ENCODE data around the gene FBXL4. TPM values are rescaled to one million over a fixed set of nuclear protein-coding genes. Genes with fewer than 3 reads are reported as not detected.

FBXL4 gene
- total RNA-seq, 4 donors from 2014 or later = 16.4 to 35.0 (median 22.4) TPM

DNA sequence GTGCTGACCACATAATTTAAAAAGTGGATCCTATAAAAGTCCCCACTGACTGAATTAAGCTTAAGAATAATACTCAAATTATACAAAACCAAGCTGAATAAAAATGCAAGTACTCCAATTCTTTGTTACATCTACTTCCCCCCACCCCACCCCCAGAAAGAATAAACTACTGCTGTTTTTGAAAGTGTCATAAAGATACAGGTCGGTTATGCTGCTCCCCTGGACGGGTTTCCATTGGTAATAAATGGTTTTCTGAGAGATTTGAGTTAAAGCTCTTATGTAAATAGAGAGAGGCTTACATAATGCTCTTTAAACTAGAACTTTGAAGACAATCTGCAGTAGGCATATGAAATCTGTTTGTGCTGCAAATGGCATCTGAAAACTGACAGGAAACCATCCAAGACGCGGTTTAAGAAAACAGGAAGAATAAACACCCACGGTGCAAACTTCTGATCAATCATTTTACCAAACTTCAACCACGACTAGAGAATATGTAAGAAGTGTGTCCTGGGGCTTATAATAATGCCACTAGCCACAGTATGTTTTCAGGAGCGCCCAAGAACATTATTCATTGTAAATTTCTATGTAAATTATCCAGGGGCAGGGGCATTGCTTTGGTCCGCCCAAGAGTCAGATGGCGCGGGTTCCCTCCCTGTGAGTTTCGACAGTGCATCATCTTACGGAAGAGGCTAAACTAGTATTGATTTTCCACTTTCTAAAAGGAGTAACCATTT is 124.2 kb downstream of the FBXL4 start:
- ATAC-seq (no peak), DNase-seq (no peak)
- Histone ChIP-seq H3K27me3 (peaks cover 63 to 79% (median 67%) of the 10 kb centered on the region in 3 donors), H3K4me3 (peak overlapping the region in 2 of 4 donors; percentile 28 to 45), H3K27ac (no peak overlapping the region), H3K4me1 (peaks cover 18 to 25% of the 10 kb centered on the region in 2 donors), H3K9me3 (no peaks in the 10 kb centered on the region), H3K36me3 (no peaks in the 10 kb centered on the region)
- intact Hi-C loops (cut with DNase I; ENCODE audit: low total_unique reads) (no loop called here), in situ Hi-C loops (cut with MboI; ENCODE audit: low sequenced_read_pairs in 4 of 4) (no loop called here)
- TF ChIP-seq POLR2A (IDR thresholded peaks at IDR 0.05) = no peak
- TF ChIP-seq, protein P1, sequence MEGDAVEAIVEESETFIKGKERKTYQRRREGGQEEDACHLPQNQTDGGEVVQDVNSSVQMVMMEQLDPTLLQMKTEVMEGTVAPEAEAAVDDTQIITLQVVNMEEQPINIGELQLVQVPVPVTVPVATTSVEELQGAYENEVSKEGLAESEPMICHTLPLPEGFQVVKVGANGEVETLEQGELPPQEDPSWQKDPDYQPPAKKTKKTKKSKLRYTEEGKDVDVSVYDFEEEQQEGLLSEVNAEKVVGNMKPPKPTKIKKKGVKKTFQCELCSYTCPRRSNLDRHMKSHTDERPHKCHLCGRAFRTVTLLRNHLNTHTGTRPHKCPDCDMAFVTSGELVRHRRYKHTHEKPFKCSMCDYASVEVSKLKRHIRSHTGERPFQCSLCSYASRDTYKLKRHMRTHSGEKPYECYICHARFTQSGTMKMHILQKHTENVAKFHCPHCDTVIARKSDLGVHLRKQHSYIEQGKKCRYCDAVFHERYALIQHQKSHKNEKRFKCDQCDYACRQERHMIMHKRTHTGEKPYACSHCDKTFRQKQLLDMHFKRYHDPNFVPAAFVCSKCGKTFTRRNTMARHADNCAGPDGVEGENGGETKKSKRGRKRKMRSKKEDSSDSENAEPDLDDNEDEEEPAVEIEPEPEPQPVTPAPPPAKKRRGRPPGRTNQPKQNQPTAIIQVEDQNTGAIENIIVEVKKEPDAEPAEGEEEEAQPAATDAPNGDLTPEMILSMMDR (IDR thresholded peaks at IDR 0.05 in 4 of 5, conservative IDR thresholded peaks at IDR 0.05 in 1 of 5) = no peak

DNA sequence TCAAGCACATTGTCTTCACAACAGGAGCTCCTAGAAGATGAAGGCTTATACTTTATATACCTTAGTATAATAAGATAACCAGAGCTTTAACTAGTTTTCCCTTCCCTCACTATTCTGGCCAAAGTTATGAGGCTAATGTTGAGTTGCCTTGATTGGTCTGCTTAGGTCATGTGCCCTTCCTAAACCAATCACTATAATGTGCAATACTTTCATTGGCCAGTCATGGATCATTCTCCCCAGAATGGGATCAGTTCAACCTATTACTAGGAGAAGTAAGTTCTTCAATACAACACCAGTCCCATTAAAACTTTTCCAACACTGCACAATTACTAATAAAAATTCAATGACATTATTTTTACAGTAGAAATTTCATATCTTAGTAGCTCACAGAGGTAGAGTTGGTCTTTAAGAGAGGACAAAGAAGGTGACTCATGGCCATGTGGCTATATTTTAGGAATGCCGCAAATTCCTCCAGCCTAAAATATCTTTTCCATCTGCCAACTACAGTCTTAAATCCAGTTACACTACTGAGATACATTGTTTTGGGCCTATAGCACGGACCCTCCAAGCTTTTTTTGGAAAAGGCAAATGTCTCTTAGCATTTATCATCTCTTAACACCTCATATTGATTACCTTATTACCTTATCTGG is 125.9 kb downstream of the FBXL4 start:
- ATAC-seq = no peak
- in situ Hi-C loops (cut with MboI; ENCODE audit: low sequenced_read_pairs in 4 of 4) (no loop called here), intact Hi-C loops (cut with DNase I; ENCODE audit: low total_unique reads) (no loop called here)
- H3K4me3 ChIP-seq = no peak overlapping the region
- TF ChIP-seq, protein P1 (IDR thresholded peaks at IDR 0.05 in 4 of 5, conservative IDR thresholded peaks at IDR 0.05 in 1 of 5) = no peak
- TF ChIP-seq POLR2A (IDR thresholded peaks at IDR 0.05) = no peak
- H3K27me3 ChIP-seq = peaks cover 46 to 71% (median 55%) of the 10 kb centered on the region in 3 donors
- H3K27ac ChIP-seq = no peak overlapping the region
- no peaks in the 10 kb centered on the region for H3K9me3 ChIP-seq
- DNase-seq = no peak
- H3K4me1 ChIP-seq = peaks cover 8 to 14% of the 10 kb centered on the region in 2 donors
- H3K36me3 ChIP-seq = no peaks in the 10 kb centered on the region

Other genes with a start within 250 kb of the FBXL4 start
- under 1 TPM in 1 of 4 donors, not detected in 3; 0.07 TPM for gene POU3F2, start 113.4 kb downstream of the FBXL4 start, total RNA-seq

Data from gastrocnemius medialis (tissue), 4 donors.